Pulmonary artery endothelial cell (primary cell): ENCODE data around the gene TBCB. TPM values are rescaled to one million over a fixed set of nuclear protein-coding genes. Genes with fewer than 3 reads are reported as not detected.
"Not testable (repeated sequence)": the region's sequence is repeated elsewhere in the genome, so short reads cannot be mapped to it uniquely, and the experiment has no call there.

Experiments used
- DNase-seq: peaks from one replicate; pipeline ENCODE4 v3.0.0-alpha.2; 2011; ENCODE audit warnings: low read depth, low spot score
- total RNA-seq: library from RNA; depleted of rRNA; stranded (reverse); fragments of >200 nt; gene quantifications from 2 replicates; pipeline ENCODE4 v1.2.3, GENCODE V29; 2014

TBCB gene
- total RNA-seq, 1 donor from 2014 or later, result 196 TPM

DNA sequence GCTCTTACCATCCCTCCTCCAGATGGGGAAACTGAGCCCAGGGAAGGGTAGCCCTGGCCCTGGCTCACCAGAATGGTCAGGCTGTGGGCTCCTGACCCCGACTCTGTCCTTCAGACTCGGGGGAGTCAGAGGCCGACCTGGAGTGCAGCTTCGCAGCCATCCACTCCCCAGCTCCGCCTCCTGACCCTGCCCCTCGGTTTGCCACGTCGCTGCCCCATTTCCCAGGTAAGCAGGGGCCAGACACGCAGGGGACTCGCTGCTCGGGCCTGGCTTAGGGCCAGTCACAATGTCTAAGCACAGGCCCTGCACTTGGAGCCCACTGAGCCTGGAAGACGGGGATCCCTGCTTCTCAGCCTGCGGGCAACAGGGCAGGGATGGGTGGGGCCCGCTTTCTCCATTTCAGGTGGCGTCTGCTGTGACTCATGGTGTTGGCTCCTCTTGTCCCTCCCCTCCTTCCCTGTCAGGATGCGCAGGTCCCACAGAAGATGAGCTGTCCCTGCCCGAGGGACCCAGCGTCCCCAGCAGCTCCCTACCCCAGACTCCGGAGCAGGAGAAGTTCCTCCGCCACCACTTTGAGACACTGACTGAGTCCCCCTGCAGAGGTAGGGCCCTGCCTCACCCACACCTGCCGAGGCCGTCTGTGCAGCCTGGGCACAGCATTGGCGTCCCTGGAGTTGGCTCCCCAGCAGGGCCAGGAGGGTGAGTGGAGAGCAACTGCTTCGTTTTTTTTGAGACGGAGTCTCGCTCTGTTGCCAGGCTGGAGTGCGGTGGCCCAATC is 13.5 kb upstream of the TBCB start:
- DNase-seq, result no peak

DNA sequence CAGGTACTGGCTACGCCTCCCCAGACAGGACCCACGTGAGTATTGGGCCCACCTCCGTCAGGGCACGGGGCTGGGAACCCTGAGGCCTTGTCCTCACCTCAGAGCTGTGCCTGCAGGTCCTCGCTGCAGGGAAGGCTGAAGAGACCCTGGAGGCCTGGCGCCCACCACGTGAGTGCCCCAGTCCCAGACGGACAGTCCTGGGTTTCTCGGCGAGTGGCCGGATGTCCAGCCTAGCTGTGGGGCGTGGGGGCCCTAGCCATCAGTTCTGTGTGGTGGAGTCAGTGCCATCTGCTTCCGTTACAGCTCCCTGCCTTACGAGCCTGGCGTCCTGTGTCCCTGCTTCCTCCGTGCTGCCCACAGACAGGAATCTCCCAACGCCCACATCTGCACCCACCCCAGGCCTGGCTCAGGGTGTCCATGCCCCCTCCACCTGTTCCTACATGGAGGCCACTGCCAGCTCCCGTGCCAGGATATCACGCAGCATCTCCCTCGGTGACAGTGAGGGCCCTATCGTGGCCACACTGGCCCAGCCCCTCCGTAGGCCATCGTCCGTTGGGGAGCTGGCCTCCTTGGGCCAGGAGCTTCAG is 12.1 kb upstream of the TBCB start:
- no peak for DNase-seq

DNA sequence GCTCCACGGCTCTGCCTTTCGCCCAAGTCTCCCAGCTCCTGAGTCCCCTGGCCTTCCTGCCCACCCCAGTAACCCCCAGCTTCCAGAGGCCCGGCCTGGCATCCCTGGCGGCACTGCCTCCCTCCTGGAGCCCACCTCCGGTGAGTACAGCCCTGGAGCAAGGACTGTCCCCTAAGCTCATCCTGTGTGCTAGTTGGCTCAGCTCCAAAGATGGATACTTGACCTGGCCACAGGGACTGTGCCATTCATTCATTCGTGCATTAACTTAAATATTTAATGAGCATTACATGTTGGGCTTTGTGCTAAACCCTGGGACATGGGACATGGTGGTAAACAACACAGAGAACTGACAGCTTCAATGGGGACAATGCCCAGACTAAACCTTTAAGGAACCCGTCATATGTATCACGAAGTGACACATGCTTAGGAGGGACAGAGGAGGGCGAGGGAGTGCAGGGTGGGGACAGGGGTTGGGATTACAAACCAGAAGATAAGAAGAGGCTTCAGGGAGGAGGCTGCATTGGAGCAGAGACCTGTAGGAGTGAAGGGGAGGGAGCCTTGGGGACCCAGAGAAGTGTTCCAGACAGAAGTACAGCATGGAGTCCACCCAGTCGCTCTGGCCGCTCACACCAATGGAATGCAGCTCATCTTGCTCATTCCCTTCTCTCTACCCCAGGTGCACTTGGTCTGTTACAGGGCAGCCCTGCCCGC is 11.3 kb upstream of the TBCB start:
- no peak for DNase-seq

DNA sequence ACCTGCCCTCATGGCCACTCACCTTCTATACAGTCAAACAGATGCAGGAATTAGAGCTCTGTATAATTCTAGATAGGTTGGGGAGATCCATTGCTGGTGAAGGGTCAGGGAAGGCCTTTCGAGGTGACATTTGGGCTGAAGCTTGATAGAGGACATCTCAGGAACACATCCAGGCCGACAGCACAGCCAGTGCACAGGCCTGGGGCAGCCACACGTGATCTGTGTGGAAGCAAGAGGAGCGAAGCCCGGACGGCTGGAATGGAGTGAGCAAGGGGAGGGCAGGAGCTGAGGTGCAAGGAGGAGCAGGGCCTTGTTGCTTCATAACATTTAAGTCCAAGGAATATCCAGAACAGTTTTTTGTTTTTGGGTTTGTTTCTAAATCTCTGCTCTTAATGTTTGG is 8.8 kb upstream of the TBCB start:
- no peak for DNase-seq

DNA sequence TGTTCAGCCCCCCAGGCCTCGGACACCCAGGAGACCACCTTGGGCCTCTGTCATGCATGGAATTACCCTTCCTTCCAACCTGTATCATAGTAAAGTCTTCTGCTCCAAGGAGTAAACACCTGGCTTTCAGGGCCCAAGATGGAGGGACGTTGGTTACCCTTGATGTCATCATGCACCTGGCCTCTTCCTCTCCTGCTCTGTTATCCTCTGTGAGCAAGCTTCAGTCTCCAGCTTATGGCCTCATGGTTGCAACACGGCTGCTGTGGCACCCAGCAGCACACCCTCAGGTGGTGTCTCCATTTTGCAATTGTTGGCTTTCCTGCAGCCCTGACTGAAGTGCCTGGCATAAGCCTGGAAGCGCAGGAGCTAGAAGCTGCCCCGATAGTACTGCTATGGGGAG is 8.3 kb upstream of the TBCB start:
- no peak for DNase-seq

DNA sequence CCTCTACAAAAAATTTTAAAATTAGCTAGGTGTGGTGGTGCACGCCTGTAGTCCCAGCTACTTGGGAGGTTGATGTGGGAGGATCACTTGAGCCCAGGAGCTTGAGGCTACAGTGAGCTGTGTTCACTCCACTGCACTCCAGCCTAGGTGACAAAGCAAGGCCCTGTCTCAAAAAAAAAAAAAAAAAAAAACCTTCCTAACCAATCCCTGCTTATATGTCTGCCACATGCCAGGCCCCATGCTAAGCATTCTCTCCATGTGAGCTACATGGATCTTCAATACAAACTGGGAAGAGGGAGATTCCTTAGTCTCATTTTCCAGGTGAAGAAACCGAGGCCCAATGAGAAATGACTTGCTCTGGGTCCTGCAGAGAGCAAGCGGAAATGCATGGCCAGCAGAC is 6.6 kb upstream of the TBCB start:
- no peak for DNase-seq

DNA sequence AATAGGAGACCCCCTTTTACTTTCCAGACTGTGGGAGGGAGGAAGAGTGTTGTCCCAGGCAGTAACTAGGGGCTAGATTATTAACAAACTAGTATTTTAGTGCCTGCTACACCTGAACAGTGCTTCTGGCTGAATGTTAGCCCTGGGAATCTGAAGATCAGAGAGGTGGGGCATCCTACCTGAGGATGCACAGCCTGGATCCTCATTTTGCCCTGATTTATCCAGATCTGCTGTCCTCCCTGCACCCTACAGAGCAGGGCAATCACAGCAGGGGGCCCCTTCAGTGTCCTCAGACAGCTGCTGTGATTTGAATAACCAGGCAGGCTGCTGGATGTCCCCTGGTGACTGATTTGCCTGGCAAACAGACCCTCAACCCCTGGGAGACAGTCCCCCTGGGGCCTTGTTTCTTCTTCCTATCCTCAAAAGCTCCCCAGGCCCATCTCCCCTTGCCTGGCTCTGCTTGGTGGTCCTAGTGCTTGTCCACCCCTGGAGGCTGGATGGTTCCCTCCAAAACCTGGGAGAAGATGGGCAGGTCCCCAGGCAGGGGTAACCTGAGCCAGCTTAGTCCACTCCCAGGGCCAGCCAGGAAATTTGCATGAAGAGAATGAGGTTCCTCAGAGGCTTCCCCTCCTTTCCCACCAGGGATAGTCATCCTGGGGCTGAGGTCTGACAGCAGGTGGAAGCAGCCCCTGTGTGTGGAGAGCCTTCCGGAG is 4.6 kb upstream of the TBCB start, which contains the start of gene OVOL3:
Gene OVOL3 (plus strand): TSS at position 657 of the 713 bp plus-strand sequence. CDS start 60 bp downstream, outside the sequence.
- DNase-seq, result no peak

DNA sequence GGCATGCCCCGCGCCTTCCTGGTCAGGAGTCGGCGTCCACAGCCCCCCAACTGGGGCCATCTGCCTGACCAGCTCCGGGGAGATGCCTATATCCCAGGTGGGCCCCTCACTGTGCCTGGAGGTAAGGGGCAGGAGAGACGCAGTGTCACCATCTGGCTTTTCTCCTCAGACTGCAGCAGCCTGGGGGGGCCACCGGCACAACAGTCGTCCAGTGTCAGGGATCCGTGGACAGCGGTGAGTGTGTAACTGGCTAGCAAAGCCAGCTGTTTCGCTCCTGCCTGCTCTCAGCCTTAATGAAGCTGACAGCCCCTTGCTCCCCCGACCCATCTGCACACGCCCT is 4.1 kb upstream of the TBCB start:
- DNase-seq, result no peak

DNA sequence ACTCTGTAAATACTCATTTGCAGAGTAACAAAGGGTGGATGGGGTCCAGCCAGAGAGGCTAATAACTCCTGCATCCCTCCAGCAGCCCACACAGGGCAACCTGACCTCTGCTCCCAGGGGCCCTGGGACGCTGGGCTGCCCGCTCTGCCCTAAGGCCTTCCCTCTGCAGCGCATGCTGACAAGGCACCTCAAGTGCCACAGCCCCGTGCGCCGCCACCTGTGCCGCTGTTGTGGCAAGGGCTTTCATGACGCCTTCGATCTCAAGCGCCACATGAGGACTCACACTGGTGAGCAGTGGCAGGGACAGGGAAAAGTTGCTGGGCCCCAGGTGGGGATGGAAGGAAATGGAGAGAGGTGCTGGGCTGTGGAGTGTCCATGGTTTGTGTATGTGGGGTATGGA is 2.6 kb upstream of the TBCB start:
- no peak for DNase-seq

DNA sequence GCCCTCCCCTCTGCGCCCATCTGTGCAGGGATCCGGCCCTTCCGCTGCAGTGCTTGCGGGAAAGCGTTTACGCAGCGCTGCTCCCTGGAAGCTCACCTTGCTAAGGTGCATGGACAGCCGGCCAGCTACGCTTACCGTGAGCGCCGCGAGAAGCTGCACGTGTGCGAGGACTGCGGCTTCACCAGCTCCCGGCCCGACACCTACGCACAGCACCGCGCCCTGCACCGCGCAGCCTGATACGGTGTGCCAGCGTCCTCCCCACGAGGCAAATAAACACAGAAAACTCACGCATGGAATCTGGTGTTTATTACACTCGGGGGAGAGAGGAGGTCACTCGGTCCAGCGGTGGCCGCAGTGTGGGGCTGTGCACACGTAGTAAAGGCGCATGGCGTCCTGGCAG is 1.8 kb upstream of the TBCB start:
- no peak for DNase-seq

DNA sequence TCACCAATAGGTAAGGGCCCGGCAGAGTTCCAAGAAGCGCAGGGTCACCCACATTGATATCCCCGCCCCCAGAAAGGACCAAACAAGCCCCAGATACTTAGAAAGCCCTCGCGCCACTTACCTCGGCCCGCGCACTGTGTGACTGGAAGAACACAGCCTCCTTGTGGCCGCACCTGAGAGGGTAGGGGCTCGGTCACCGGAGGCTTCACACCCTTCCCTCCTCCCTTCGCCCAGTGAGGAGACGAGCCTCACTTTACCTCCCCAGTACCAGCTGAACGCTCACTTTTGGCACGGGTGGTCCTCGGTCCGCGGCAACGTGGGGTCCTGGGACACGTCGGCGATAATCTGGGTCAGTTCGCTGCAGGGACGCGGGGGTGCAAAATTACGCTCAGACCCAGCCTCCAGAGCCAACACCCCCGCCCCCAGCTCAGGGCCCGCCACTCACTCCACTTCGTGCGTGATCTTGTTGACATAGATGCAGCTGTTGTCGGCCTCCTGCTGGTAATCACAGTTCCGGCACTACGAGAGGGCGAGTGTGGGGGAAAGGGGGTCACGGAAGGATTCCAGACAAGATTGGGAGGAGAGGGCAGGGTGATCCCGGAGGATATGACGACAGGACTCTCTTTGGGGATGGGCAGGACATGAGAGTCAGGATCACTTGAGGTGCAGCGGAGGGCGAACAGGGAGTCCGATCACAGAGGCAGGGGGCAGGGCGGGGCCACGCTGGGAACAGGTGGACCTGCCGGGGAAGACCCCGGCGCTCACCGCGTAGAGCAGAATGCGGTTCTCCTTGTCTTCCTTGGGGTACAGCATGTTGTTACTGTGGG is 1.2 kb upstream of the TBCB start:
- no peak for DNase-seq

DNA sequence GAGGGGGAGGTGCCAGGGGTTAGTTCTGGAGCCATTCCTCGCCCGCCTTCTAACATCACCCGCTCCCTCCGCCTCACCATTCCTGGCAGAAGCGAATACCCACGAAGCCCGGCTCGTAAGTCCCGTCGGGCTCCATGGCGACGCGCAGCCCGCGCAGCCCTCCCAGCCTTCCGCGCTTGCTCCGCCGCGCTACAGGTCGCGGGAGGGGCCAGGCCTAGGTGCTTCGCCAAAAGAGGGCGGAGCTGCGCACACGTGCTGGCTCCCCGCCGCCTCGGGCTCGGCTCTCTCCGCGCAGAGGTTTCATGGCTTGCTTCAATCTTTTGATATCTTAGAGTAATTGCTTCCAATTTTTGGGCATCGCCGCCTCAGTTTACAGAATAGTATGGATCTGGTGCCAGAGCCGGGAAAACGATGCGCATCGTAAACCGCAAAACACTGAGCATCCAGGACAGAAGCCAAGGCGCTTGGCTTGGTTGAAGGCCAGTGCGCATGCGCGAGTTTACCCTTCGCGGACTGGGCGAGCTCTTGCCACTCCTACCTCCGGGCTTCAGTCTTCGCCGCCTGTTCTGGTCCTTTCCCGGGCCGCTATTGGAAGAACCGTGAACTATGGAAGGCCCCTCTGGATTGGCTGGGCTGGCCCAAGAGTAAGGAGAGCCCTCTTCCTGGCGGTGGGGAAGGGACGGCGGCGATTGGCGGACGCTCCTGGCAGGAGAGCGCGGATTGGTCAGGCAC is 381 bp upstream of the TBCB start, which contains the start of gene POLR2I:
Gene POLR2I (minus strand): TSS at position 155 of the 732 bp plus-strand sequence. CDS start 19 bp downstream, at position 136.
- DNase-seq, result peak; percentile 100

DNA sequence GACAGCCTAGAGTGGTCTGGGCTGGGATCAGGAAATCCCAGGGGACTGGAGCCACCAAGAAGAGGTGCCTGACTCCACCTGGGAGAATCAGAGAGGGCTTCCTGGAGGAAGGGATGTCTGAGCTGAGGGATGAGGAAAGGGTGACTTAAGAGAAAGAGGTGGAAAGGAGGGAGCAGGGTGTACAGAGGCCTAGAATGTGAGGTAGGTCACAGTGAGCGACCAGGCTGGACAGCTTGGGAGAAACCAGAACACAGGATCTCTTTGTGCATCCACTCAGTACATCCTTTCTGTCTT is 1.0 kb downstream of the TBCB start:
- DNase-seq, result no peak

DNA sequence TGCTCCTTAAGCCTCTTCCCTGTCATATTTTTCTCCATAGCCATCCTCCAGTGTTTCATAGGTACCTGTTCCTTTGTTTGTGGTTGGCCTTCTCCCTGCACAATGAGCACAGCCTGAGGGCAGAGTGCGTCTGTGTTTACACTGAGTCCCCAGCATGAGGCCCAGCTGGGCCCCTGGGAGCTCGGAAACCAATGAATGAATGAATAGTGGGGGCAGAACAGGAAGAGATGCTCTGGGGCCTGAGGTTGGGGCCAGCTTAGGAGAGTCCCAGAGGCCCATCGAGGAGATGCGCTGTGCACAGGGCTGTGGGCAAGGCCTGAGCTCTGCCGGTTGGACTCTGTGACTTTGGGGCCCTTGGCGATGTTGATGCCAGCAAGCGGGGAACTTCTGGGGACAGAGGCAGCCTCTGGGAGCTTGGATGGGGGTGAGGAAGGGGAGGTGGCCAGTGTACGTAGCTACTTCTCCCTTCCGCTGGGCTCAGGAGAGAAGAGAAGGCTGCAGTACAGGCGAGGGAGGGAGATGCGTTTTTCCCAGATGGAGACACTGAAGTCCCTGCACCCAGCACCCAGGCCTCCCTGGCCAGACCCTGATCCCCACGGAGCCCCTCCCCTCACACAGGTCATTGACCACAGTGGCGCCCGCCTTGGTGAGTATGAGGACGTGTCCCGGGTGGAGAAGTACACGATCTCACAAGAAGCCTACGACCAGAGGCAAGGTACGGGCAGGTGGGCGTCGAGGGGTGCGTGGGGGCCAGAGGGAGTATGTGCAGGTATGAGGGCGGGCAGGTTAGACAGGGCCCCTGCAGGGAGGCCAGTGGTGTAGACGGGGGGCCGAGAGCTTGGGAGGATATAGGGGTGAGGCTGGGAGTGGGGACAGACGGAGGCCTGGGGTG is 5.1 kb downstream of the TBCB start:
- no peak for DNase-seq

DNA sequence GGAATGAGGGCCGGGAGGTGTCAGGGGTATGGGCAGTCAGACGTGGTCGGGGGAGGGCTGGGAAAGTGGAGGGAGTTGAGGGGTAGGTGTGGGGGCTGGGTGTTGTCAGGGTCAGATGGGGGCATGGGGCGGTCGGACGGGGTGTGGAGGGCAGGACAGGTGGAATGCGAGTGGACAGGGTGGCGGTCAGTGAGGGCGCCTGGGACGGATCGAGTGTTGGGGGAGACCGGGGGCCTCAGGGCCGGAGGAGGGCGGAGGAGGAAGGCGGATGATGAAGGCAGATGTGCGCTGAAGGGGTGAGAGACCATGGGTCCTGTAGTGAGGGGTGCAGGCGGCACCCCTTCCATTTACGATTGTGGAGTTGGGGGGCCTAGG is 5.7 kb downstream of the TBCB start:
- DNase-seq, result no peak

DNA sequence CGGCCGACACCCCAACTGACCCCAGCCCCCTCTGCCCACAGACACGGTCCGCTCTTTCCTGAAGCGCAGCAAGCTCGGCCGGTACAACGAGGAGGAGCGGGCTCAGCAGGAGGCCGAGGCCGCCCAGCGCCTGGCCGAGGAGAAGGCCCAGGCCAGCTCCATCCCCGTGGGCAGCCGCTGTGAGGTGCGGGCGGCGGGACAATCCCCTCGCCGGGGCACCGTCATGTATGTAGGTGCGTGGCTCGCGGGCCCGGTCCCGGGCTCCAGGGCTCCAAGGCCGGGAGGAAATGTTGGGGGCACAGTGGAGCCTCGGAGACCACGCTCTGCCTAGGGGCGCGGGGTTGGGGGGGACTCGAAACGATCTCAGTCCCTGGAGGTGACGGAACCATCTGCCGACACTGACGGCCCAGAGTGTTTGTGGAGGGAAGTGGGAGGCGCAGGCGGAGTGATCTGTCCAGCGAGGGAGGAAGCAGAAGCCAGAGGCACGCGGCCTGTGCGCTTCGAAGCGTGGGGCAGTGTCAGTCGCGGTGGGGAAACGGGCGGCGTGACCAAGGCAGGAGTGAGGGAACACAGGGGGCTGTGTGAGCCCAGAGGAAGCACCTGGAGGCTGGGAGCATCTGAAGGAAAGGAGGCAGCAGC is 6.3 kb downstream of the TBCB start:
- DNase-seq, result no peak

DNA sequence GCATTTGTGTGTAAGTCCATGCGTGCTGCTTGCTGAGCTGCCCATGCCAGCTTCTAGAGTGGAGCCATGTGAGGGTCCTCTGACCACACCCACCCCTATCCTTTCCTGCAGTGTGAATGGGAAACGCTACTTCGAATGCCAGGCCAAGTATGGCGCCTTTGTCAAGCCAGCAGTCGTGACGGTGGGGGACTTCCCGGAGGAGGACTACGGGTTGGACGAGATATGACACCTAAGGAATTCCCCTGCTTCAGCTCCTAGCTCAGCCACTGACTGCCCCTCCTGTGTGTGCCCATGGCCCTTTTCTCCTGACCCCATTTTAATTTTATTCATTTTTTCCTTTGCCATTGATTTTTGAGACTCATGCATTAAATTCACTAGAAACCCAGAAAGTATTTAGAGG is 10.3 kb downstream of the TBCB start:
- DNase-seq, result no peak

DNA sequence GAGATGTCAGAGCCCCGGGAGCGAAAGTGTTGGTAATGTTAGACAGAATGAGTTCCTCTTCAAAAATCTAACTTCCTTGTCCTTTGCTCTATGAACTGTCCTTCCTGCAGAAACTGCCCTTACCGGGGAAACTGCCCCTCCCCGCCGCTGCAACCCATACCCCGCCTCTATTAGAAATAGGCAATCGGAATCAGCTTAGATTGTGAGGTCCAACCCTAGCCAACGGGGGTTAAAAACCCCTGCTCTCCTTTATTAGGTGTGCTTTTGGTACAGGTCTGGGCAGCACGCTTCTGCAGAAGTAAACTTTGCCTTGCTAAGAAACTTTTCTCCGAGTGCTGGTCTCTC is 13.1 kb downstream of the TBCB start:
- no peak for DNase-seq

DNA sequence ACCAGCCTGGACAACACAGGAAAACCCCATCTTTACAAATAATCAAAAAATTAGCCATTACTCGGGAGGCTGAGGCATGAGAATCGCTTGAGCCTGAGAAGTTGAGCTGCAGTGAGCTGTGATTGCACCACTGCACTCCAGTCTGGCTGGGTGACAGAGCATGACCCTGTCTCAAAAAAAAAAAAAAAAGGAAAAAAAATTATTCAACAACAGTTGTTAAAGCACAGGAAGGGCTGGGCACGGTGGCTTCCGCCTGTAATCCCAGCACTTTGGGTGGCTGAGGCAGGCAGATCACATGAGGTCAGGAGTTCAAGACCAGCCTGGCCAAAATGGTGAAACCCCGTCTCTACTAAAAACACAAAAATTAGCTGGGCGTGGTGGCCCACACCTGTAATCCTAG is 16.0 kb downstream of the TBCB start:
- not testable (repeated sequence) for DNase-seq
